Hematopoietic multipotent progenitor cell treated with erythropoietin and hydrocortisone succinate and interleukin-3 and kit ligand, for 6 days (in vitro differentiated cells): ENCODE measurements around the gene XXYLT1.
A peak's percentile ranks its signal among the peaks of the same experiment; 100 is the strongest.
"Not testable (repeated sequence)": the region's sequence is repeated elsewhere in the genome, so short reads cannot be mapped to it uniquely, and the experiment has no call there.

ENCODE experiments used
- DNase-seq: peaks from one replicate; pipeline ENCODE4 v3.0.0-alpha.2; 2015

XXYLT1 gene

DNA sequence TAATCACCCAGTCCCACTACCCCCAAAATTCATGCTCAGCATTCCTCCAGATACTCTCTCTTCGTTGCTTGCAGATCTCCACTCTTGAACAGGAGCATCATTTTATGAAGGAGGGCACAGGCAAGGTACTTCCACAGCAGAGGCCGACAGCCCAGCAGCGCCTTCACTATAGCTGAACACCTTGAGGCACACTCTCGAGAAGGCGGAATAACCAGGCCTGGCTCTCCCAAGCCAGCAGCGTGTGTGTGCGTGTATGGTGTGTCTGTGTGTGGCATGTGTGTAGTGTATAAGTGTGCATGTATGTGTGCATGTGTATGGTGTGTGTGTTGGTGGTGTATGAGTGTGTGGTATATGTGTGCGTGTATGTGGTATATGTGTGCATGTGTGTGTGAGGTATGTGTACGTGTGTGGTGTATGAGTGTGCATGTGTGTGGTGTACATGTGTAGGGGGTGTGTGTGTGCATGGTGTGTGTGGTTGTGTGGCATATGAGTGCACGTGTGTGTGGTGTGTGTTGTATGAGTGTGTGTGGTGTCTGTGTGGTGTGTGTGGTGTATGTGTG lies 161.8 kb downstream of the XXYLT1 start:
- no peak for DNase-seq

- no peak for DNase-seq
These were observed 163.4 kb downstream of the XXYLT1 start for GRCh38 chr3:195107593-195107992.

- DNase-seq = not testable (repeated sequence)
These were observed 163.9 kb downstream of the XXYLT1 start for GRCh38 chr3:195107031-195107430.

DNA sequence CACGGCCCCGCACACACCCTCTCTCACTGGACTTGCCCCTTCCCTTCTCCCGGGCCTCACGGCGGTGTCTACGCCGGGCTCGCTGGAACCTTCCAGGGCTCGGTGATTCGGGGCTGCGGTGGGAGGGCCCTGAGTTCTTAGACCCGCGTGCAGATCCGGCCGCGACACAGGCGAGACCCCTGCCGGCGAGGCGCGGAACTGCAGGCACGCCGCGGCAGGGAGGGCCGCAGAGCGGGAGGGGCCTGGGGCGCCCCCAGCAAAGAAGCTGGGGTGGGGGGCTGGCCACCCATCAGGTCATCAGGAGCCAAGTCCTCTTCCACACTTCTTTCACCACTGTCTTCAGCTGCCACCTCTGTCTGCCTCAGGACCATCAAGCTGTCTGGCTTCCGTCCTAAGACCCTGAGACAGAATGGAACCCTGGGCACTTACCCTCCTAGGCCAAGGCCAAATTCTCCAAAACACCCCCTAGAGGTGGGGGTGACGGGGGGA lies 164.5 kb downstream of the XXYLT1 start:
- peak; percentile 73 for DNase-seq

DNA sequence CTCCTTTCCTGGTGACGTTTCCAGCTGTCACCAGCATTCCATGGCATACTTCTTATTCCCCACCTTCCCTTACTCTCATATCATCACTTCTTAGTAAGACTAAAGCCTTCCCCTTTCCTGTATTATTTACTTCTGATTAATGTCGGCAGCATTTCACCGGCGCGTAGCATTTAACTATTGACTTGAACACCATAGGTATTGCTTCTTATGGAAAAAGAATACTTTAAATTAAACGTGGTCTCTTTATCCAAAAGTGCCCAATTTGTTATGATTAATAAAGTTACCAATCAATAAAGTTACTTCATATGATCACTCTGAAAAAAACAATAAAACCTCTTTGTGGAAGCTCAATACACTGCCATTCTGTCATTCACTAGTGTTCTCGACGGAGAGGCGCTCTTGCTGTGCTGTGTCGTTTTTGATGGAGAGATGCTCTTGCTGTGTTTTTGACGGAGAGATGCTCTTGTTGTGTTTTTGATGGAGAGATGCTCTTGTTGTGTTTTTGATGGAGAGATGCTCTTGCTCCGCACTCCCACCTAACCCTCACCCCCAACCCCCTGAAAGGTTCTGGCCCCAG lies 165.0 kb downstream of the XXYLT1 start:
- DNase-seq = no peak

GRCh38 chr3:195105389-195105788 lies 165.6 kb downstream of the XXYLT1 start:
- DNase-seq = no peak

GRCh38 chr3:195104340-195104739 lies 166.6 kb downstream of the XXYLT1 start:
- no peak for DNase-seq

- no peak for DNase-seq
These were observed 167.3 kb downstream of the XXYLT1 start for GRCh38 chr3:195103623-195104022.

- DNase-seq = peak; percentile 65
These were observed 168.1 kb downstream of the XXYLT1 start for GRCh38 chr3:195102609-195103467.

- no peak for DNase-seq
These were observed 168.9 kb downstream of the XXYLT1 start for GRCh38 chr3:195101927-195102608.

DNA sequence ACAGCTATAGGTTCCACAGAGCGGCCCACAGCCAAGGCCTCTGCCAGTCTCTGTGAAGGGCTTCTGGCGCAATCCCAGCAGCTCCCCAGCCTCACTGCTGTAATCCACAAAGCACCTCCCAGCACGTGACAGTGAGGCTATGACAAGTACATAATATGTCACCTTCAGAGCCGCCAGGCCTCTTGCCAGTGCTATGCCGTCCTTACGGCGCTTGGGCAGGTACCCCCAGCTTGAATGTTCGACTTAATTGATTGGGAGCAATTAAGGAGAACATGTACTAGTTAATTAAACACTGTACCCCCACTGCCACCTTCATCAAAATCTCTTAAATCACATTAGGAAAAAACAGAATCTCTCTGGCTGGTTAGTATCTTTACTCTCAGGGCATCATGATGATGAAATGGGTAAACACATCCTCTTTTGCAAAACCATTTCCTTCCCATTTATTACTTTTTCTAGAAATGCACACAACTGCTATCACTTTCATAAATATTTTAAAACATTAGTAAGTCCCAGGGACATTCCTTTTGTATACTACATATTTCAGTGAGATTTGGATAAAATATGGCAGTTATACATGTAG lies 169.9 kb downstream of the XXYLT1 start:
- DNase-seq = peak; percentile 68

DNA sequence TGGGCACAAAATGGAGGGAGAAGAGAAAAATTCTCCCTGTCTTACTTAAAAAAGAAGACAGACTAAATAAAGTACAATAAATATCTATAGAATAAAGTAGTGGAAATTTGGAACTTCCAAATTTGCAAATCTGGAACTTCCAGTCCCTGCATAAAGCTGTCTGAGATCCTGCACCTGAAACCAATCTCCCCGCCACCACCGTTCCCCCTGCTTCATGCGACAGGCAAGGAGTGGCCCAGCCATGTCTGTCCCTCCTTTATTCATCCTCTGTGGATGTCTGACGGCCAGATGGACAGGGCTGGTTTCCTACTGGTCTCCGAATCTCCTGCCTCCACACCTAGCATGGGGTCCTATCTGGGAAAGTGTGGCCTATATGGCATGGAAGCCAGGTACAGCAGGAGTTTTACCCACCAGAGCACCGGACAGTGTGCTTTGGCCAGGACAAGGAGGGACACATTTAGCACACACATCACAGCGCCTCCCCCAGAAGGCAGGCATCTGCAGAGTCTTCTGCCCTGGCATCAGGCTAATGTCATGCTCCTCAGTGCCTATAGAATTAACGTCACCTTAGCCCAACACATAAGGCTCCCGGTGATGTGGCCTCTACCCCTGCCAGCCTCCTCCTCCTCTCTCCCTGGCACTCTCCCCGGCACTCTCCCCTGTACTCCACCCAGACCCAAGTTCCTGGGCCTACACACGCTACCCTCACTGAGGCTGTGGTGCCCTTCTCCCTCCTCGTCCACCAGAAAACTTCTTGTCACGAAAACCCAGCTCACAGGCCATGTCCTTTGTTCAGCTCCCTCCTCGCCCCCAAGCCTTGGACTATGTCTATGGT lies 170.8 kb downstream of the XXYLT1 start:
- no peak for DNase-seq

DNA sequence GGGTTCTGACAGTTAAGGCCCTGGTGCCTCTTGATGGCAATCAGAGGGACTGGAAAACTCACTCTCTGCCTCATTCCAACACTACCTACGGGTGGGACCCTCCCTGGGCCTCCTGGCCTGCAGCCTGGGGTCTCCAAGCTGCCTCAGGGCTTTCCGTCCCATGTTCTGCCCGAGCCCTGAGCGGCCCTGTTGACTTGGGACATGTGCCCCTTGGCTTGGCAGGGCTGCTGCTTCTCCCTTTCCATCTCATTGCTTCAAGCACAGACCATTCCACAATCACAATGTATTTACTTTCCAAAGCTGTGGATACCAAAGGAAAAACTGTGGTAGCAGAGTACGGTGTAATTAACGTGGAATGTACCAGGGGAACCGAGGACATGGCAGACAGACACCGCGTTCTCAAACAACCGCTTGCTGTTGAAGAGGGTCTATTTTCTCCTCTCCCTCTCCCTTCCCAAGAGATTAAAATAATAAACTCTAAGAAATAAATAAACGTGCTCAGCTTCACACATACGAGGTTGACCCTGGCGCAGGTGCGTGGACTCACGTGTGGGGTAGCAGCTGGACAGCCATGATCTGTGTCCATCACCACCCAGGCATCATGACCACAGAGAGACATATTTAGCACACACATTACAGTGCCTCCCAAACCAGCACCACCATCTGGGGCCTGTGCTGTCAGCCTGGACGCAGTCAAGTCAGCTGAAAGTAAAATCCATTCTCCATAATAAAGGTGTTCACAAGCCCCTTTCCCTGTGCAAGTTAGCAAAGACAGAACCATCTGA lies 172.0 kb downstream of the XXYLT1 start:
- DNase-seq = no peak

DNA sequence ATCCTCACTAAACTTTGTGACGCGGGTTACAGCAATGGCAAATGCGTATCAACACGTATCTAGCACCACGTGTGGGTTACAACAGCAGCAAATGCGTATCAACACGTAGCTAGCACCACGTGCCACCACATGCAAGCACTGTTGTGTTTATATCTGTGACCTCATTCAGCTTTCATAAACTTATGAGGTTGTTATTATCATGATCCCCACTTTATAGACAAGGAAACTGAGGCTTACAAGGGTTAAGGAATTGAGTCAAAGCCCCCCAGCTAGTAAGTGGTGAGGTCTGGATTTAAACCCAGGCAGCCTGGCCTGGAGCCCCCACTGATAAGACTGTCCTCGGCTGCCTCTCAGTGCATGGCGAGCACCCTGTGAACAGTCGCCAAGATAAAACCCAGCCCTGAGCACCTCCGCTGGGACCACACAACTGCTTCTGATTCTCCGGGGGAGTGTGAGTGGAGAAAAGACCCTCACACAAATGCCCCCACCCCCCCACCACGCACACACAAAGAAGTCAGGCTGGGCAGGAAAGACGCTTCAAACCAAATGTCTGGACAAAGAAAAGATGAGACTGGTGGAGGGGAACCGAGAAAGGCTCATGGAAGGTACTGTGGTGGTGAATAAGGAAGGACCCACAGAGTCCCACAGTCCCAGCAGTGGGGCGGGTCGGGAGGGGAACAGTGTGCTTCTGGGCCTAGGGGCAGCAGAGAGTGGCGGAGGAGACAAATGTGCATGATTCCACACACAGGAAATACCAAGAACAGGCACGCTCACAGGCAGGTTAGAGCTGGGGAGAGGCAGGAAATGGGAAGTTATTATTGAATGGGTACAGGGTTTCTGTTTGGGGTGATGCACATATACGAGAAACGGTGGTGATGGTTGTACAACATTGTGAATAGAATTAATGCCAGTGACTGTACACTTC lies 173.4 kb downstream of the XXYLT1 start:
- DNase-seq = no peak

DNA sequence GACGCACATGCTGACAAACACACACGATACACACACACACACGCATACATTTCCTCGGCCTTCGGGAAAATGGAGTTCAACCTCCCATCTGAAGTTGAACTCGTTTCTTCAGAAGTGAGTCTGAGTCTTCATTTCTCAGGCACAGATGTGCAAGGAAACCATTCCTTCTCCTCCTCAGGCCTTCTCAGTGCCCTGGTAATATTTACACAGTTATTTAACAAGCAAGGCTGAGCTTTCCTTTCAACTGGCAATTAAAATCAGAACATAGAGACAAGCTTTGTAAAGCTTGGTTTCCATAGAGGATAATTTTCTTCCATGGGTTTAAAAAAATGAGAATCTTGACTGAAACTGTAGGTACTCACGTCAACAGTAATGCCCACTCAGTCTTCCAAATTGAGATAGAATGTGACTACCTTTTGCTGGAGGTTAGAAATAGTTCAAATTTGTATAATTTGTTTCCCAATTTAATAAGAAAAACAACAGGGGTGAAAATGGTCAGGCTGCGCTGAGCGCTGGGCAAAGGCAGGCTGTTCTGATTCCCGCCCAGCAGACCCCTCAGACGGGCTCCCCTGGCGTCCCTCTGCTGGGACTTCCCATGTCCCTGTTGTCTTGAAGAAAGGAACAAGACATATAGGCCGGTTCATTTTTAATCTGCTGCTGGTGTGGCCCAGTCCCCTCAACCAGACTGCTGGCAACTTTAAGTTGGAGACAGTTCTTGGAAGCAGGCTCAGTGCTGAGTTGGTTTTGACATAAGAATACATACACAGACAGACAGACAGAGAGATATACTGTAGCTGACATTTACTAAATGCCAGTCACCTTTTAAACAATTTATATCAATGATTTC lies 174.3 kb downstream of the XXYLT1 start:
- DNase-seq = no peak

DNA sequence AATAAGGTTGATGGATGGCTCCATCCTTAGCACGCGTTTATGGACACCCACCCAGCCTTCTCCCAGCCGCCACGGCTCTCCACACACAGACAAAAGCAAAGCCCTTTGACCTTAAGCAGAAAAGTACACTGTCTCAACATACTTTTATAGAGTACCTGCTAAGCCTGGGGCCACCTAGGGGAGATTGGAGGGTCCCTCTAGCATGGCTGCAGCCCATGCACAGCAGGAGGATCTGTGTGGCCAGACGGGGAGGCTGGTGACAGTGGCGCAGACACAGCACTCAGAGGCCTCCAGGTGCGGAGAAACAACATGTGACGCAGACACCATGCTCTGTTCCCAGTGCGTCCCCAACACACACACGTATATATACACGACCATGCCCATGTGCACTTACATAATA lies 174.9 kb downstream of the XXYLT1 start:
- no peak for DNase-seq

DNA sequence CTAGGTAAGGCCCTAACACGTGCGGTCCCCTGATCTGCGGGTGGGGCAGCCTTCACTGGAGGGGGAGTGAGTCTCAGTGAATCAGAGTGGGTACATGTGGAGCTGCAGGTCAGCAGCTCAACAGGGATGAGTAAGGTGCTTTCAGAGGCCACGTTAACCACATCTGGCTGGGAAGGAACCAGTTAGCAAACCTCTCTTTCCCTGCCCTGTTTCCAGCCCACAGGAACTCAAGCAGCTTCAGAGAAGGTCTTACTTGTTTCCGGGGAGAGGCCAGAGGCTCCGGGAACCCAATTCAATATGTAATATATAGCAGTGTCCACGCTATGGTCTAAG lies 175.3 kb downstream of the XXYLT1 start:
- DNase-seq = no peak

DNA sequence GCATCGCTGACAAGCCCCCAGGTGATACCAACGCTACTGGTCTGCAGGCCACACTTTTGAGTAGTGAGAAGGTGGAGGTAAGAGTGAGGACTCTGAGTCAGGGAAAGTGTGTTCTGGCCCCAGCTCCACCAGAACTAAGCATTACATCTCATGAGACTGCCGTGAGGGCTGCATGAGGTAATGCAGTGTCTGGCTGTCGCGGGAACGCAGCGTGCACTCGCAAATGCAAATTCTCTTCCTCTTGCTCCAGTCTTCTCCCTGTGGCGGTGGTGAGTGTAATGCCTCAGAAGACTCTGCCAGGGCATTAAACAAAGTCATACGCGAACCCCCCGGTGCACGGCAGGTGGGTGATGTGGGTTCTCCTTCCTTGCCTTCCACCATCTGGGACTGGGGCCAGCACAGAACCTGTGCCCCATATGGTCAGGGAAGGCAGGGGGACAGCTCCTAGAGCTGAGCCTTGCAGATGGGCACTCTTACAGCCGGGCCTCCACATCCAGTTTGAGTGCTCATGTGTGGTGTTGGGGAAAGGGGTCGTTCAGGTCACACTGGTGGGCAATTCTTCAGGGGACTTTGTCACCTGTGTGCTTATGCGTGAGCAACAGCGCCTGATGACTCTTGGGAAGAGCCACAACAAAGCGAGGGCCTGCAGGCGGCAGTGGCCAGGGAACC lies 175.8 kb downstream of the XXYLT1 start:
- no peak for DNase-seq
